Stimulated activated CD8-positive, alpha-beta memory T cell treated with anti-CD3 and anti-CD28 coated beads, Interleukin-15, amount 100 ng/mL, for 24 hours (primary cell): ENCODE results near the gene GCFC2.

Source experiments
- DNase-seq: peaks from one replicate; pipeline ENCODE4 v3.0.0-alpha.2; 2020; ENCODE audit warnings: low read depth

GCFC2 gene

DNA sequence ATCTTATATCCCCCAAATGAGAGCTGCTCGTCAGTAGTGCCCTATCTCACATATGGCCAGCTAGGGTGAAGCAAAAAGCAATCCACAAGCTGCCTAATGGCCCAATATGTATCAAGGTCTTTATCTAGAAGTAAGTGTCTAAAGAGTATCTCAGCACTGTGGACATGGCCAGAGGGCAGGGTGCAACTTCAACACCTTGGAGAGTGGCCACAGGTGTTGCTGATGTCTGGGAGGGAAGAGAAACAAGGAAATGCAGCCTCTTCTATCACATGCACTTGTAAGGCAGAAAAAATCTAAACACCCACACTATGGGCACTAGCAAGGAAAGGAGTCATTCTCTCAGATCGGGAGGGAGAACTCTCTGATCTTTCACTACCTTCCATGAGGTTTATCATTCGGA, 87.8 kb downstream of the GCFC2 start:
- DNase-seq = no peak

DNA sequence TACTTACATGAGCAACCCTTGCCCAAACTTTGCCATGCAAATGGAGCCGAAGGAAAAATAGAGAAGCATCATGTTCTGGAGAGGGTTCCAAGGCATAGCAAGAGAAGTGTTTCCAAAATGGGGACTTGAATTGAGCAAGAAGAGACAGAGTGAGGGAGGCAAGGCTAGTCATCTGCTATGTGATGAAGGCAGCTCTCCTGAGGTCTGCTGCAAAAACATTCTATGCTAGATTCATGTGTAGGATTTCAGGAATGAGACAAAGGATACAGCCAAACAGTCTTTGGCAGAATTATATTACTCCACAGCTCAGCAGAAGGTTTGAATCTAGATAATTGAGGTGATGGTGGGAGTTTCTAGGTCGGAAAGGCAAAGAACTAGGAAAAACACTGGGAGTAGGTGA, 88.2 kb downstream of the GCFC2 start:
- no peak for DNase-seq

DNA sequence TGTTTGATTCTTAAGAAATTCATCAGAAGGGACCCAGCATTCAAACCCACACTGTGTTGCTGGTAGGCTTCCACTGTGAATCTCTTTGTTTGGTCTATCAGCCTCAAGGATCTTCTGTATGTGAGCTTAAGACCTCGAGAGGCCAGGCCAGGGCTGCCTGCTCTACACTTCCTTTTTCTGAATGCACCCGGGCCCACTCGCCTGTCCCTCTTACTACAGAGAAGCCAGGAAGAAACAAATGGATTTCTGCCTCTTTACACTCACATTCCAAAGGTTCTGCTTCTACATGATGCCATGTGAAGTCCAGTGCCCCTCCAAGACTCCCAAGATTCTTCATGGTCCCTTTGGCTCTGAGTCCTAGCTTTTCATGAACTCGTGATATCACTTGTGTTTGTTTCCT, 89.5 kb downstream of the GCFC2 start:
- no peak for DNase-seq

GRCh38 chr2:75619956-75620740, 90.6 kb downstream of the GCFC2 start:
- no peak for DNase-seq

DNA sequence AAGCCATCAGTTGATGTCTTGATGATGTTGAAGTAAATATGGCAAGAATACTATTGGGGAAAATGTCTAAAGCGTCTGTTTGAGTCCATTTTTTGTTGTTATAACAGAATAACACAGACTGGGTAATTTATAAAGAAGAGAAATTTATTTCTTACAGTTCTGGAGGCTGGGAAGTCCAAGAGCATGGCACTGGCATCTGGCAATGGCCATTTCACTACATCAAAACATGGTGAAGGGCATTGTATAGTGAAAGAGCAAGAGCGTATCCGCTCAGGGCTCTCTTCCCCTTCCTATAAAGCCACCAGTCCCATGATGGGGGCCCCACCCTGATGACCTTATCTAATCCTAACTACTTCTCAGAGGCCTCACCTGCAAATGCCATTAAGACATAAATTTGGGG, 93.8 kb downstream of the GCFC2 start:
- no peak for DNase-seq

GRCh38 chr2:75616406-75616805, 94.3 kb downstream of the GCFC2 start:
- DNase-seq = no peak

GRCh38 chr2:75614162-75614651, 96.5 kb downstream of the GCFC2 start:
- no peak for DNase-seq

DNA sequence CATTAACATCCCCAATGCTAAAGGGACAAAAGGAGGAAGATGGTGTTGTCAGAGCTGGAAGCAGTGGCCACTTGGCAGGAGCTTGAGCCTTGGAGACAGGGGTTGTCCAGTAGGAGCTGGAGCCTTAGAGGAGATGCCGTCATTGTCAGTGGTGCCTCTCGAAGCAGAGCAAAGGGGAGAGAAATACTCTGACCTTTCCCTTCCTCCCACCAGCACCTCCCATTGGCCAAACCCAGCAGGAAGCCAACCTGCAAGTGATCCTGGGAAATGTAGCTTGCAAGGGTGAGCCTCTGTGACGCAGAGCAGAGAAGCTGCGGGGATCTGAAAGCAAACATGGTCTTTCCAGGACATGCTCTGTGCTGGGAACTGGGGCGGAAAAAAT, 97.9 kb downstream of the GCFC2 start:
- no peak for DNase-seq
